H1 (cell line): ENCODE data around the gene FPGS. TPM values are rescaled to one million over a fixed set of nuclear protein-coding genes. Genes with fewer than 3 reads are reported as not detected.

Experiments used
- BCL11A ChIP-seq, 2 experiments: IDR thresholded peaks; one replicate each; pipeline ENCODE4 v1.6.1; 2011; ENCODE audit warnings: low read depth in 2 of 2, low read length in 2 of 2, mild to moderate bottlenecking in 2 of 2
- CHD1 ChIP-seq: IDR thresholded peaks from 2 replicates; pipeline ENCODE4 v1.6.1; 2012; ENCODE audit warnings: low read depth, low read length, improper control_type of control experiment
- EZH2 ChIP-seq: fragments of 200-600 bp; sonication (generic); IDR thresholded peaks from 2 replicates; pipeline ENCODE4 v1.7.1; 2012; ENCODE audit warnings: low read depth, mild to moderate bottlenecking, moderate library complexity, low read length, inconsistent platforms; ENCODE audit not compliant: severe bottlenecking
- TBP ChIP-seq: IDR thresholded peaks from 2 replicates; pipeline ENCODE4 v1.6.1; 2011; ENCODE audit warnings: low read depth, low read length, improper control_type of control experiment
- polyA plus RNA-seq, 7 experiments: library from polyadenylated mRNA; depleted of rRNA in 3 of 7; stranded (reverse) in 5 of 7; unstranded in 2 of 7; fragments of >200 nt in 5 of 7; fragments of 200-250 nt in 2 of 7; gene quantifications; 1 replicate in 5 of 7; 2 replicates in 1 of 7; 4 replicates in 1 of 7; pipeline versions ENCODE4 v1.2.1 to v1.2.3, GENCODE V29; 2011 to 2013; ENCODE audit warnings: missing spikeins in 2 of 7, mixed read lengths in 2 of 7
- total RNA-seq: library from RNA; stranded (reverse); fragmentation: NEBNext Ultra II Directional; extraction: Animal tissue kit (Norgen Biotek cat#: 25700); gene quantifications from 2 replicates; pipeline ENCODE4 v1.2.1, GENCODE V29; 2021

The FPGS gene
- total and polyA plus RNA-seq, 2 of the 8 experiments (the other 6 are each of a cell fraction or from before 2014, with no cell fraction given) = 62.4 to 83.0 TPM

GRCh38 chr9:127770905-127771569 lies 31.6 kb upstream of the FPGS start (continued):
- no peak for TF ChIP-seq EZH2
- no peak for TF ChIP-seq CHD1
- 0 out of 2 replicates have a peak, but pooled peaks have one; percentile 33 for TF ChIP-seq TBP
- TF ChIP-seq BCL11A (IDR thresholded peaks at IDR 0.05; ENCODE audit: low read depth in 2 of 2, low read length in 2 of 2) = no peak
